HL-60 (cell line): ENCODE data around the gene LILRA6.
"Not testable (repeated sequence)": the region's sequence is repeated elsewhere in the genome, so short reads cannot be mapped to it uniquely, and the experiment has no call there.

Experiments used
- CTCF ChIP-seq: IDR thresholded peaks from one replicate; pipeline ENCODE4 v1.5.1; 2011; ENCODE audit warnings: low read length, control low read depth, inconsistent platforms; ENCODE audit not compliant: insufficient read depth
- POLR2AphosphoS5 ChIP-seq: IDR thresholded peaks from 2 replicates; pipeline ENCODE4 v1.6.1; 2012; ENCODE audit warnings: low read depth

- not testable (repeated sequence) for TF ChIP-seq POLR2AphosphoS5, CTCF
These were observed 28.4 kb downstream of the LILRA6 start for GRCh38 chr19:54214217-54214616.
